GM12878 (cell line): ENCODE data around the gene PTGES3L. TPM values are rescaled to one million over a fixed set of nuclear protein-coding genes. Genes with fewer than 3 reads are reported as not detected.

Source experiments
- ASH2L ChIP-seq: fragments of 300-600, 200-600 bp; sonication (generic); IDR thresholded peaks from 2 replicates; pipeline ENCODE4 v1.6.1; 2017; ENCODE audit warnings: low read depth, mild to moderate bottlenecking, borderline replicate concordance
- ATF7 ChIP-seq: fragments of 450-650 bp; IDR thresholded peaks from 2 replicates; pipeline ENCODE4 v1.6.1; 2016; ENCODE audit warnings: low read depth, mild to moderate bottlenecking
- BHLHE40 ChIP-seq, 2 experiments: fragments of 450-650 bp in 1 of 2; IDR thresholded peaks; 2 replicates each; pipeline ENCODE4 v1.6.1; 2011 to 2017; ENCODE audit warnings: low read depth in 2 of 2, borderline replicate concordance in 1 of 2, improper control_type of control experiment in 1 of 2, low read length in 1 of 2, mild to moderate bottlenecking in 1 of 2
- BMI1 ChIP-seq: fragments of 450-650 bp; IDR thresholded peaks from 2 replicates; pipeline ENCODE4 v1.6.1; 2016; ENCODE audit warnings: mild to moderate bottlenecking, moderate library complexity, borderline replicate concordance
- CHD2 ChIP-seq: IDR thresholded peaks from 2 replicates; pipeline ENCODE4 v1.6.1; 2011; ENCODE audit warnings: low read depth, low read length, improper control_type of control experiment, borderline replicate concordance
- CTCF ChIP-seq, 3 experiments: IDR thresholded peaks in 2 of 3; conservative IDR thresholded peaks in 1 of 3; 2 replicates each; pipeline ENCODE4 v1.5.1; 2011; ENCODE audit warnings: low read depth in 3 of 3, low read length in 3 of 3, mild to moderate bottlenecking in 3 of 3, control low read depth in 2 of 3, moderate library complexity in 2 of 3, inconsistent platforms in 1 of 3, mixed read lengths in 1 of 3; ENCODE audit not compliant: control insufficient read depth in 2 of 3, insufficient read depth in 1 of 3; ENCODE audit errors: extremely low read depth in 1 of 3
- EP300 ChIP-seq, 2 experiments: fragments of 150-350 bp in 1 of 2; IDR thresholded peaks; 2 replicates each; pipeline ENCODE4 v1.6.1; 2011 to 2012; ENCODE audit warnings: low read depth in 2 of 2, low read length in 2 of 2, borderline replicate concordance in 1 of 2, improper control_type of control experiment in 1 of 2, inconsistent platforms in 1 of 2; ENCODE audit not compliant: control insufficient read depth in 1 of 2
- ESRRA ChIP-seq: IDR thresholded peaks from 2 replicates; pipeline ENCODE4 v1.6.1; 2012; ENCODE audit warnings: mild to moderate bottlenecking, low read length, improper control_type of control experiment
- FOXK2 ChIP-seq: fragments of 450-650 bp; IDR thresholded peaks from 2 replicates; pipeline ENCODE4 v1.6.1; 2017; ENCODE audit warnings: mild to moderate bottlenecking, moderate library complexity
- FOXM1 ChIP-seq: IDR thresholded peaks from 2 replicates; pipeline ENCODE4 v1.6.1; 2012; ENCODE audit warnings: low read depth, mild to moderate bottlenecking, inconsistent platforms, low read length, moderate library complexity
- HDAC2 ChIP-seq: fragments of 200-600 bp; sonication (generic); IDR thresholded peaks from 2 replicates; pipeline ENCODE4 v1.6.1; 2017
- IKZF1 ChIP-seq: fragments of 450-650 bp; conservative IDR thresholded peaks from 2 replicates; pipeline ENCODE4 v1.6.1; 2017; ENCODE audit warnings: antibody characterized with exemption, mild to moderate bottlenecking
- JUNB ChIP-seq: IDR thresholded peaks from 2 replicates; pipeline ENCODE4 v1.6.1; 2016; ENCODE audit warnings: antibody characterized with exemption, mild to moderate bottlenecking
- NKRF ChIP-seq: fragments of 450-650 bp; conservative IDR thresholded peaks from 2 replicates; pipeline ENCODE4 v1.6.1; 2017; ENCODE audit warnings: mild to moderate bottlenecking, moderate library complexity
- NR2F1 ChIP-seq: fragments of 450-650 bp; conservative IDR thresholded peaks from 2 replicates; pipeline ENCODE4 v1.6.1; 2017; ENCODE audit warnings: mild to moderate bottlenecking
- NRF1 ChIP-seq: conservative IDR thresholded peaks from 2 replicates; pipeline ENCODE4 v1.6.1; 2011; ENCODE audit warnings: mild to moderate bottlenecking, low read depth, low read length, improper control_type of control experiment
- PAX5 ChIP-seq: IDR thresholded peaks from 2 replicates; pipeline ENCODE4 v1.6.1; 2011; ENCODE audit warnings: low read depth, low read length, borderline replicate concordance
- PKNOX1 ChIP-seq: fragments of 450-650 bp; IDR thresholded peaks from 2 replicates; pipeline ENCODE4 v1.6.1; 2016; ENCODE audit warnings: mild to moderate bottlenecking
- POLR2A ChIP-seq: IDR thresholded peaks from 2 replicates; pipeline ENCODE4 v1.6.1; 2011; ENCODE audit warnings: low read depth, mild to moderate bottlenecking, low read length
- POU2F2 ChIP-seq: IDR thresholded peaks from 3 replicates; pipeline ENCODE4 v1.6.1; 2011; ENCODE audit warnings: low read depth, mild to moderate bottlenecking, low read length, borderline replicate concordance
- RAD21 ChIP-seq: IDR thresholded peaks from 2 replicates; pipeline ENCODE4 v1.6.1; 2011; ENCODE audit warnings: mild to moderate bottlenecking, low read depth, low read length, moderate library complexity; ENCODE audit not compliant: insufficient read depth
- RAD51 ChIP-seq: fragments of 450-650 bp; IDR thresholded peaks from 2 replicates; pipeline ENCODE4 v1.6.1; 2016; ENCODE audit warnings: moderate library complexity, mild to moderate bottlenecking, inconsistent platforms
- RELA ChIP-seq: fragments of 450-650 bp; IDR thresholded peaks from 2 replicates; pipeline ENCODE4 v1.8.0; 2014; ENCODE audit warnings: borderline replicate concordance; ENCODE audit not compliant: partially characterized antibody
- TCF12 ChIP-seq: IDR thresholded peaks from 2 replicates; pipeline ENCODE4 v1.6.1; 2011; ENCODE audit warnings: low read depth, mild to moderate bottlenecking, low read length
- ZNF24 ChIP-seq: fragments of 450-650 bp; IDR thresholded peaks from 2 replicates; pipeline ENCODE4 v1.6.1; 2017; ENCODE audit warnings: antibody characterized with exemption, mild to moderate bottlenecking
- ZSCAN29 ChIP-seq: fragments of 450-650 bp; IDR thresholded peaks from 2 replicates; pipeline ENCODE4 v1.6.1; 2017; ENCODE audit warnings: mild to moderate bottlenecking, moderate library complexity
- polyA plus RNA-seq, 11 experiments: library from polyadenylated mRNA; depleted of rRNA in 4 of 11; unstranded in 6 of 11; stranded (reverse) in 5 of 11; fragments of >200 nt; fragmentation: Nextera tagmentation in 4 of 11; fragmentation: Illumina TruSeq in 1 of 11; extraction: Ambion mirVana in 4 of 11; extraction: Trizol in 1 of 11; gene quantifications; 1 replicate in 1 of 11; 2 replicates in 10 of 11; pipeline versions ENCODE4 v1.2.1 to v1.2.3, GENCODE V29; 2011 to 2016; ENCODE audit warnings: inconsistent platforms in 2 of 11, missing spikeins in 2 of 11, low read depth in 1 of 11
- total RNA-seq, 4 experiments: library from RNA; depleted of rRNA in 3 of 4; stranded (reverse); fragments of >200 nt in 3 of 4; fragmentation: Illumina TruSeq in 1 of 4; extraction: Trizol in 1 of 4; gene quantifications; 2 replicates each; pipeline versions ENCODE4 v1.2.1 to v1.2.3, GENCODE V29; 2013 to 2021

Gene PTGES3L
- total and polyA plus RNA-seq, 10 of the 15 experiments (the other 5 are each of a cell fraction or from before 2014, with no cell fraction given): 0.11 to 2.3 (median 0.98) TPM

GRCh38 chr17:43024407-43025289, 44.8 kb upstream of the PTGES3L start, which contains the start of gene RND2 (continued):
- TF ChIP-seq ZSCAN29 (no peak), NRF1 (no peak), IKZF1 (peak; percentile 33; the same call in 1 of the 2 replicates), ZNF24 (no peak), PAX5 (no peak), ATF7 (peak; percentile 97), EP300 (IDR thresholded peaks at IDR 0.05; ENCODE audit: borderline replicate concordance in 1 of 2, control insufficient read depth in 1 of 2, low read depth in 2 of 2, low read length in 2 of 2) (no peak), ESRRA (no peak), RAD21 (peak; percentile 74), JUNB (peak; percentile 29; the same call in 1 of the 2 replicates), NR2F1 (no peak; the same call in 1 of the 2 replicates), FOXM1 (no peak), BHLHE40 (IDR thresholded peaks at IDR 0.05; ENCODE audit: borderline replicate concordance in 1 of 2, low read depth in 2 of 2, low read length in 1 of 2) (peak in 1 of 2 experiments; percentile 45; a peak in 1 of 4 replicates), NKRF (peak; percentile 76; the same call in 1 of the 2 replicates), POLR2A (no peak), BMI1 (peak; percentile 95), HDAC2 (no peak), FOXK2 (peak; percentile 32; the same call in 1 of the 2 replicates), CHD2 (0 out of 2 replicates have a peak, but pooled peaks have one; percentile 19), TCF12 (no peak), RAD51 (no peak), CTCF (IDR thresholded peaks at IDR 0.05 in 2 of 3, conservative IDR thresholded peaks at IDR 0.05 in 1 of 3; ENCODE audit: control insufficient read depth in 2 of 3, extremely low read depth in 1 of 3, insufficient read depth in 1 of 3, low read depth in 3 of 3, low read length in 3 of 3) (peak; percentile 70 to 82 (median 71)), ASH2L (no peak), RELA (no peak), POU2F2 (peak; percentile 22; the same call in 1 of the 3 replicates), PKNOX1 (no peak; the same call in 1 of the 2 replicates)
